Measurements from ENCODE around the gene SRGAP1. TPM values are rescaled to one million over a fixed set of nuclear protein-coding genes. Genes with fewer than 3 reads are reported as not detected.

Gene SRGAP1
- total RNA-seq, 4 donors from 2014 or later = 7.6 to 17.5 (median 14.6) TPM

- no peaks in the 10 kb centered on the region for H3K27me3 ChIP-seq
- TF ChIP-seq EP300 (IDR thresholded peaks at IDR 0.05) = no peak
- WGBS = 75% methylated on average over 2 of the region's 2 CpGs
- peaks cover 0 to 28% (median 15%) of the 10 kb centered on the region in 4 donors for H3K4me1 ChIP-seq
- intact Hi-C loops (cut with DNase I) = no loop called here
- DNase-seq (ENCODE audit: extremely low spot score) = no peak
- H3K36me3 ChIP-seq = no peaks in the 10 kb centered on the region
- H3K9me3 ChIP-seq = no peaks in the 10 kb centered on the region
- no peak overlapping the region for H3K4me3 ChIP-seq
- no peak overlapping the region for H3K27ac ChIP-seq (replicated peaks in 1 of 4)
Measured at GRCh38 chr12:63963868-63964267, 119.4 kb downstream of the SRGAP1 start.

DNA sequence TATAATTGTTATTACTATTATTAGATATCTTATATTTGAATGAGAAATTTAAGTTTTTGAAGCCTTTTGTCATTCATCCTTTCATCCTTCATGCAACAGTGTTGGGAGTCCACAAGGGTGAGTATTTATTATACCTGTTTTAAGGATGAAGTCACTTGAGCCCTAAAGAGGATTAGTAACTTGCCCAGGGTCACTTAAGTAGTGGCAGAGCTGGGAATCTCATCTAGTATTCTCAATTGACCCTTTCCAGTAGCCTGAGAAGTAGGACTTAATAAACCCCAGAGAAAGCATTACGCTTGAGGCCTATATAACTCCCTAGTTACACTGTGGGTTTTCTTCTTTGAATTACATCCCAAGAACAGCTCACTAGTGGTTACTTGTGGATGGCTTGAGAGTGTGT lies 119.8 kb downstream of the SRGAP1 start:
- DNase-seq (ENCODE audit: extremely low spot score) = no peak
- Histone ChIP-seq H3K27me3 (no peaks in the 10 kb centered on the region), H3K27ac (replicated peaks in 1 of 4) (no peak overlapping the region), H3K4me1 (peaks cover 0 to 28% (median 15%) of the 10 kb centered on the region in 4 donors), H3K4me3 (no peak overlapping the region), H3K36me3 (no peaks in the 10 kb centered on the region), H3K9me3 (no peaks in the 10 kb centered on the region)
- 84% methylated on average over 1 of the region's 1 CpG for WGBS
- intact Hi-C loops (cut with DNase I) = no loop called here
- TF ChIP-seq, protein P1, sequence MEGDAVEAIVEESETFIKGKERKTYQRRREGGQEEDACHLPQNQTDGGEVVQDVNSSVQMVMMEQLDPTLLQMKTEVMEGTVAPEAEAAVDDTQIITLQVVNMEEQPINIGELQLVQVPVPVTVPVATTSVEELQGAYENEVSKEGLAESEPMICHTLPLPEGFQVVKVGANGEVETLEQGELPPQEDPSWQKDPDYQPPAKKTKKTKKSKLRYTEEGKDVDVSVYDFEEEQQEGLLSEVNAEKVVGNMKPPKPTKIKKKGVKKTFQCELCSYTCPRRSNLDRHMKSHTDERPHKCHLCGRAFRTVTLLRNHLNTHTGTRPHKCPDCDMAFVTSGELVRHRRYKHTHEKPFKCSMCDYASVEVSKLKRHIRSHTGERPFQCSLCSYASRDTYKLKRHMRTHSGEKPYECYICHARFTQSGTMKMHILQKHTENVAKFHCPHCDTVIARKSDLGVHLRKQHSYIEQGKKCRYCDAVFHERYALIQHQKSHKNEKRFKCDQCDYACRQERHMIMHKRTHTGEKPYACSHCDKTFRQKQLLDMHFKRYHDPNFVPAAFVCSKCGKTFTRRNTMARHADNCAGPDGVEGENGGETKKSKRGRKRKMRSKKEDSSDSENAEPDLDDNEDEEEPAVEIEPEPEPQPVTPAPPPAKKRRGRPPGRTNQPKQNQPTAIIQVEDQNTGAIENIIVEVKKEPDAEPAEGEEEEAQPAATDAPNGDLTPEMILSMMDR (IDR thresholded peaks at IDR 0.05) = no peak
- no peak for TF ChIP-seq POLR2A (IDR thresholded peaks at IDR 0.05; ENCODE audit: low read depth)
- TF ChIP-seq EP300 (IDR thresholded peaks at IDR 0.05) = no peak
- no peak for TF ChIP-seq POLR2AphosphoS5 (IDR thresholded peaks at IDR 0.05)

- Histone ChIP-seq H3K27ac (replicated peaks in 1 of 4) (no peak overlapping the region), H3K4me3 (no peak overlapping the region), H3K4me1 (peaks cover 0 to 27% (median 15%) of the 10 kb centered on the region in 4 donors), H3K27me3 (no peaks in the 10 kb centered on the region), H3K36me3 (no peaks in the 10 kb centered on the region), H3K9me3 (no peaks in the 10 kb centered on the region)
- TF ChIP-seq POLR2AphosphoS5 (IDR thresholded peaks at IDR 0.05) = no peak
- TF ChIP-seq, protein P1 (IDR thresholded peaks at IDR 0.05) = no peak
- no peak for TF ChIP-seq EP300 (IDR thresholded peaks at IDR 0.05)
- no peak for TF ChIP-seq POLR2A (IDR thresholded peaks at IDR 0.05; ENCODE audit: low read depth)
- intact Hi-C loops (cut with DNase I) = no loop called here
- DNase-seq (ENCODE audit: extremely low spot score) = no peak
- 76% methylated on average over 3 of the region's 3 CpGs for WGBS
Measured at GRCh38 chr12:63965936-63966605, 121.6 kb downstream of the SRGAP1 start.

DNA sequence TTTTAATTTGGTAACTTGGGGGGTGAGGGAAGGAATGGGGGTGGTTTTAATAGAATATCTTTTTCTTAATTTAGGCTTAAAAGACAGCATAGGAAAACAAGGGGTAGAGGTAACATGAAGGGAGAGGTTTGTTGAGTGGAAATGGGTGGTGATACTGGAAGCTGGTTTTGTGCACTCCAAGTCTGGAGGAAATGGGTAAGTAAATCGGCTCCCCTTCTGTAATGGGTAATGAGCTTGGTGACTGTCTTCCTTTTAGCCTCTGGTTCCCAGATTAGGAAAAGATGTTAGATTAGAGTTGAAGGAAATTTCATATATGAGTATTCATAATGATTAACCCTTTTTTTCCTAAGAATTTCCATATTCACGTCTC lies 122.1 kb downstream of the SRGAP1 start:
- intact Hi-C loops (cut with DNase I) = no loop called here
- TF ChIP-seq POLR2A (IDR thresholded peaks at IDR 0.05; ENCODE audit: low read depth) = no peak
- TF ChIP-seq EP300 (IDR thresholded peaks at IDR 0.05) = no peak
- TF ChIP-seq POLR2AphosphoS5 (IDR thresholded peaks at IDR 0.05) = no peak
- TF ChIP-seq, protein P1 (IDR thresholded peaks at IDR 0.05) = no peak
- 94% methylated on average over 2 of the region's 2 CpGs for whole genome bisulfite sequencing

DNA sequence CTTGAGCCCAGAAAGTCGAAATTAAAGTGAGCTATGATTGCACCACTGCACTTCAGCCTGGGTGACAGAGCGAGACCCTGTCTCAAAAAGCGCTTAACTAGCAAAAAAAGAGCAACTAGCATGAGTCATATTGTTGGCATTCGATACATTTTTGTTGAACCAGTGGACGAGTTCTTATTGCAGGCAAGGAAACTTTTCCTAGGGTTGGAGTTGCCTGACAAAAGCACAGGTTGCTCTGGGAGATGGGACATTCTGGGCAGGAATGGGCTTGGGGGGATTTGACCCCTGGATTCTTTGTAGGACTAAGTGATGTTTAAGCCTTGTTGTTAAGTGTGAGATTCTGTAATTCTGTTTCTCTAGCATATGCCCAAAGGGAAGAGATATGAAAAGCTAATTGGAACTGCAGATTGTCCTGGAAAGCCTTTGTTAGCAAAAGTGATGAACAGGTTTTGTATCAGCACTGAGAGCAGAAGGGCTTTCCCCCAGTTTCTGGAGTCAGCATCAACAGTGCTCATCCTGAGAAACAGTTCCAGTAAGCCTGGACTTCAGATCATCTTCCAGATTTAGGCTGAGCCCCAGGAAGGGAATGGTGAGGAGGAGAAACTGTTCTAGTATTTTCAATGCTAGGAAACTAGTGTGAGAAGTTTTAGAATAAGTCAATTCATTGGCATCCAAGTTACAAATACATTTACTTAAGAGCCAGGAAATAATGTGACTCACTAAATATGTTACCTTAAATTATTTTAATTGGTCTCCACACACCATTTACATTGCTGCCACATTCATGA lies 123.1 kb downstream of the SRGAP1 start:
- TF ChIP-seq, protein P1 (IDR thresholded peaks at IDR 0.05) = no peak
- no peaks in the 10 kb centered on the region for H3K36me3 ChIP-seq
- H3K27me3 ChIP-seq = no peaks in the 10 kb centered on the region
- no peak overlapping the region for H3K4me3 ChIP-seq
- WGBS = 82% methylated on average over 5 of the region's 5 CpGs
- intact Hi-C loops (cut with DNase I) = no loop called here
- no peak overlapping the region for H3K27ac ChIP-seq (replicated peaks in 1 of 4)
- DNase-seq (ENCODE audit: extremely low spot score) = no peak
- H3K9me3 ChIP-seq = no peaks in the 10 kb centered on the region
- peaks cover 0 to 27% (median 15%) of the 10 kb centered on the region in 4 donors for H3K4me1 ChIP-seq

More for the DNA sequence above, 122.1 kb downstream of the SRGAP1 start:
- H3K36me3 ChIP-seq = no peaks in the 10 kb centered on the region
- H3K9me3 ChIP-seq = no peaks in the 10 kb centered on the region
- H3K4me3 ChIP-seq = no peak overlapping the region
- no peak for DNase-seq (ENCODE audit: extremely low spot score)
- H3K27ac ChIP-seq (replicated peaks in 1 of 4) = no peak overlapping the region
- H3K27me3 ChIP-seq = no peaks in the 10 kb centered on the region
- H3K4me1 ChIP-seq = peaks cover 0 to 27% (median 15%) of the 10 kb centered on the region in 4 donors
